ENCODE results near the gene RBM4.

RBM4 gene

GRCh38 chr11:66692446-66692845 lies 53.9 kb downstream of the RBM4 start:
- DNase-seq, result no peak

DNA sequence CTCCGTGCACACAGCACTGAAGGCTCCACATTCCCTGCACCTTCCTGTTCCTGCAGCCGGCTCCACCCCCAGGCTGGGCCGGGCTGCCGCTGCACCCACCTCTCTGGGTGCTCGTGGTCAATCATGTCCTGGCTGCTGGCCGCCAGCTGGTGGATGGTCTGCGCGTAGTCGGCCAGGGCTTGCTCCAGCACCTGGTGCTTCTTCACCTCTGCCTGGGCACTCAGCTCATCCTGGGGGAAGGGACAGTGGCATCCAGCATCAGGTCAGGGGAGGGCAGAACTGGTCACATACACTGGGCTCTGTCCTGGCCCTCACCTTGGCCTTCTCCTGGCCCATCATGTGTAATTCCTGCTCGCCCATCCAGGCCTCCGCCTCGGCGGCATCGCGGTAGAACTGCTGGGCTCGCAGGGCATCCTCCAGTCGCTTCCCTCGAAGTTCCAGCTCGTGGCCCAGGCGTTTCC lies 54.4 kb downstream of the RBM4 start:
- DNase-seq, result no peak

DNA sequence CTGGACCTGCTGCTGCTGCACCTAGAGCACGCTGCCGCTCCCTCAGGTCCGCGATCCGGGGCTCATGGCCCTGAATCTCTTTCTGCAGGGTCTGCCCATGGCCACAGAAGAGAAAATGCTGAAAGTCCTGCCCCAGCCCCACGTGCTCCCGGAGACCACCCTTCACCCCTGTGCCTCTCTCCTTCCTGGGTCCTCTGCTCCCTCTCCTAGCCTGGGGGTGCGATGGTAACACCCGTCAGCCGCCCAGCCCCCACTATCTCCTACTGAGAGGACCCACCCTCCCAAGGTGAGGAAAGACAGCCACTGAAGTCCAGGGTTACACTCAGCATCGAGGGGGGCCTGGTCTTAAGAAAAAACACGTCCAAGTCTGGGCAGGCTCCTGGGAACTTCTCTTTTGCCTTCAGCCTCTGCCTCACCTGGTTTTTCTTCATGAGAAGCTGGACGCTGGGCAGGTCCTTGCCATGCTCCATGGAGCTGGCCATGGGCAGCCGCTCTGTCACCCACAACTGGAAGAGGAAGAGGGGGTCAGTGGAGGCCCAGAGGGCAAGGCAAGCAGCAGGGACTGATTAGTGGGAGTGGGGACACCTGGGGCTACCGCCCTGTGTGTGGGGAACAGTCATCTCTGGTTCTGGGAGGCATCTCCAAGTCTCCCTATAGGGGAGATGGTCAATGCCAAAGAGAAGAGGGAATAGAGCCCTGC lies 55.0 kb downstream of the RBM4 start:
- no peak for DNase-seq

GRCh38 chr11:66694056-66694410 lies 55.5 kb downstream of the RBM4 start:
- DNase-seq, result no peak

- peak; percentile 95 for DNase-seq
These were observed 56.3 kb downstream of the RBM4 start for GRCh38 chr11:66694732-66695207.
